K562 (cell line): Measurements from ENCODE around the gene FCAMR. TPM values are rescaled to one million over a fixed set of nuclear protein-coding genes. Genes with fewer than 3 reads are reported as not detected.

Source experiments
- L3MBTL2 ChIP-seq: fragments of 450-650 bp; IDR thresholded peaks from 2 replicates; pipeline ENCODE4 v1.6.1; 2016; ENCODE audit warnings: mild to moderate bottlenecking, moderate library complexity
- LEF1 ChIP-seq: fragments of 450-650 bp; IDR thresholded peaks from 2 replicates; pipeline ENCODE4 v1.6.1; 2016; ENCODE audit warnings: mild to moderate bottlenecking
- MTA1 ChIP-seq: fragments of 450-650 bp; IDR thresholded peaks from 2 replicates; pipeline ENCODE4 v1.6.1; 2017; ENCODE audit warnings: borderline replicate concordance
- PHB ChIP-seq: fragments of 250-450 bp; sonication (Bioruptor Pico); IDR thresholded peaks from 2 replicates; pipeline ENCODE4 v1.5.0; 2021
- RCOR1 ChIP-seq, 2 experiments: IDR thresholded peaks; 2 replicates each; pipeline ENCODE4 v1.6.1; 2012; ENCODE audit warnings: low read depth in 2 of 2, low read length in 2 of 2, borderline replicate concordance in 1 of 2, improper control_type of control experiment in 1 of 2
- SOX6 ChIP-seq: fragments of 450-650 bp; IDR thresholded peaks from 2 replicates; pipeline ENCODE4 v1.6.1; 2014; ENCODE audit warnings: mild to moderate bottlenecking
- SRF ChIP-seq, 2 experiments: fragments of 250-450, 450-650 bp in 1 of 2; sonication (Bioruptor Pico) in 1 of 2; sonication (generic) in 1 of 2; formaldehyde crosslinking; IDR thresholded peaks; 2 replicates each; pipeline versions ENCODE4 v1.5.0 to v1.5.1; 2020 to 2022; ENCODE audit warnings: mild to moderate bottlenecking in 1 of 2, missing genetic modification reagents in 1 of 2
- ZNF766 ChIP-seq: fragments of 200-800 bp; sonication (Bioruptor generic); conservative IDR thresholded peaks from 2 replicates; pipeline ENCODE4 v1.6.1; 2016; ENCODE audit warnings: missing genetic modification characterization, missing compliant biosample characterization
- polyA plus RNA-seq, 8 experiments: library from polyadenylated mRNA; depleted of rRNA in 4 of 8; stranded (reverse) in 5 of 8; unstranded in 3 of 8; fragments of >200 nt; fragmentation: Nextera tagmentation in 2 of 8; fragmentation: Illumina TruSeq in 1 of 8; extraction: Ambion mirVana in 2 of 8; extraction: Trizol in 1 of 8; gene quantifications; 2 replicates each; pipeline versions ENCODE4 v1.2.1 to v1.2.3, GENCODE V29; 2011 to 2014; ENCODE audit warnings: inconsistent platforms in 1 of 8, missing spikeins in 1 of 8
- total RNA-seq, 7 experiments: library from RNA; depleted of rRNA in 6 of 7; stranded (reverse); fragments of >200 nt in 6 of 7; fragmentation: Illumina TruSeq in 2 of 7; extraction: Trizol in 2 of 7; gene quantifications; 2 replicates each; pipeline versions ENCODE4 v1.2.1 to v1.2.3, GENCODE V29; 2011 to 2021; ENCODE audit warnings: low replicate concordance in 1 of 7
- TF ChIP-seq, protein P1 (sequence below): fragments of 450-650 bp; IDR thresholded peaks from 2 replicates; pipeline ENCODE4 v1.6.1; 2016; ENCODE audit warnings: low read depth, mild to moderate bottlenecking, moderate library complexity
- TF ChIP-seq, protein P2 (sequence below): fragments of 250-450 bp; sonication (Bioruptor Pico); IDR thresholded peaks from 2 replicates; pipeline ENCODE4 v1.8.0; 2021; ENCODE audit warnings: moderate library complexity, mild to moderate bottlenecking, inconsistent platforms
- TF ChIP-seq, protein P3 (sequence below): fragments of 250-450 bp; sonication (Bioruptor Pico); IDR thresholded peaks from 2 replicates; pipeline ENCODE4 v1.9.0; 2021; ENCODE audit warnings: mild to moderate bottlenecking, inconsistent platforms
- TF ChIP-seq, protein P4 (sequence below), 2 experiments: fragments of 200-800 bp in 1 of 2; sonication (Bioruptor generic) in 1 of 2; sonication (generic) in 1 of 2; formaldehyde crosslinking in 1 of 2; IDR thresholded peaks in 1 of 2; conservative IDR thresholded peaks in 1 of 2; 2 replicates each; pipeline versions ENCODE4 v1.5.0 to v1.6.1; 2016 to 2020; ENCODE audit warnings: missing compliant biosample characterization in 1 of 2, missing genetic modification characterization in 1 of 2, missing genetic modification reagents in 1 of 2
- TF ChIP-seq, protein P5 (sequence below), 2 experiments: IDR thresholded peaks; 2 replicates each; pipeline ENCODE4 v1.6.1; 2011; ENCODE audit warnings: borderline replicate concordance in 1 of 2, control low read depth in 1 of 2, low read depth in 1 of 2, low read length in 1 of 2, mild to moderate bottlenecking in 1 of 2, mixed read lengths in 1 of 2, moderate library complexity in 1 of 2; ENCODE audit not compliant: insufficient read depth in 1 of 2, insufficient read length in 1 of 2, poor library complexity in 1 of 2, severe bottlenecking in 1 of 2; ENCODE audit errors: extremely low read depth in 1 of 2
- TF ChIP-seq, protein P6 (sequence below), 2 experiments: fragments of 450-650 bp; conservative IDR thresholded peaks; 2 replicates each; pipeline ENCODE4 v1.6.1; 2017; ENCODE audit warnings: mild to moderate bottlenecking in 2 of 2, moderate library complexity in 2 of 2
- TF ChIP-seq, protein P7 (sequence below): fragments of 450-650 bp; IDR thresholded peaks from 2 replicates; pipeline ENCODE4 v1.6.1; 2014; ENCODE audit warnings: low read depth, mild to moderate bottlenecking, moderate library complexity, borderline replicate concordance

Gene FCAMR
- total and polyA plus RNA-seq, 9 of the 15 experiments (the other 6 are each of a cell fraction or from before 2014, with no cell fraction given), result not detected

DNA sequence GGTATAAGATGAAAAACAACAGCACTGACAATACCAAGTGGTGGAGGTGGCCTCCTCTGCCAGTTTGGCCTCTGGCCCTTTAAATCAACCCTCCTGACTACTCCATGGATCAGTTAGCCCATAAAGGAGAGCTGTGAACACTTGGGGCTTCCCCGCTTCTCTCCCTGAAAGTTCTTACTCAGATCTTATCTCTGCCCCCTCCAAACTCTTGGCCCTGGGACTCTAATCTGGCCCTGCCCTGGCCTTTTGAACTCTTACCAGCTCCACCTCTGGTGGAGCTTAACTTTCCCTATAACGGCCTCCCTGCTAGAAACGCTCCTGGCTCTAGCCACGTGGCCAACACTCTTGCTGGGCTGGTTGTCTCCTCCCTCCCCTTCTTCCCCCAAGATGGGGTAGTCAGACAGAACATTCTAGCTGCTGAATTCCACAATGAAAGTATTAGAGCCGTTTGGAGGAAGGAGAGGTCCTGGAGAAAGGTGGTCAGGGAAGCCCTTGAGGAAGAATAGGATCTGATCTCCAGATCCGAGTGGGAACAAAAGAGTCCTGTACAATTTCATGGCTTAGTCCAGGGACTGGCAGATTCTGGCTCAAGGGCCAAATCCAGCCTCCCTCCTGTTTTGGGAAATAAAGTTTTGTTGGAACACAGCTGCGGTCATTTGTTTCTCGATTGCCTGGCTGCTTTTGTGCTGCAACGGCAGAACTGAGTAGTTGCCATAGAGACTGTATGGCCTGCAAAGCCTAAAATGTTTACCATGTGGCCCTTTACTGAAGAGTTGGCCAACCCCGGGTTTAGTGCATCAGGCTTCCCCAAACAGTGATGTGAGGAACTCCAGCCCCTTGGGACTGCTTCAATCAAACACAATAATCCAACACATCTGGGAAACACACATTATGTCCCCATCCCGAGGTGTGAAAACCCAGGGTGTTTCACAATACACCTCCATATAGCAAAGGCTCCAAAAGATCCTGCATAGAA lies 14.5 kb downstream of the FCAMR start (continued):
- TF ChIP-seq LEF1 (peak; percentile 51; the same call in 1 of the 2 replicates), RCOR1 (IDR thresholded peaks at IDR 0.05; ENCODE audit: borderline replicate concordance in 1 of 2, low read depth in 2 of 2, low read length in 2 of 2) (peak in 1 of 2 experiments; percentile 88; a peak in 2 of 4 replicates), SRF (CRISPR knock-in tag; IDR thresholded peaks at IDR 0.05) (peak in 1 of 2 experiments; percentile 20; a peak in 1 of 4 replicates), L3MBTL2 (peak; percentile 92), SOX6 (0 out of 2 replicates have a peak, but pooled peaks have one; percentile 37), ZNF766 (CRISPR knock-in tag) (peak; percentile 74), PHB (CRISPR knock-in tag) (no peak), MTA1 (peak; percentile 24; the same call in 1 of the 2 replicates)
- TF ChIP-seq, protein P1, sequence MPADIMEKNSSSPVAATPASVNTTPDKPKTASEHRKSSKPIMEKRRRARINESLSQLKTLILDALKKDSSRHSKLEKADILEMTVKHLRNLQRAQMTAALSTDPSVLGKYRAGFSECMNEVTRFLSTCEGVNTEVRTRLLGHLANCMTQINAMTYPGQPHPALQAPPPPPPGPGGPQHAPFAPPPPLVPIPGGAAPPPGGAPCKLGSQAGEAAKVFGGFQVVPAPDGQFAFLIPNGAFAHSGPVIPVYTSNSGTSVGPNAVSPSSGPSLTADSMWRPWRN, result 0 out of 2 replicates have a peak, but pooled peaks have one; percentile 26
- TF ChIP-seq, protein P2, sequence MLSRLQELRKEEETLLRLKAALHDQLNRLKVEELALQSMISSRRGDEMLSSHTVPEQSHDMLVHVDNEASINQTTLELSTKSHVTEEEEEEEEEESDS (CRISPR knock-in tag), result no peak
- TF ChIP-seq, protein P3, sequence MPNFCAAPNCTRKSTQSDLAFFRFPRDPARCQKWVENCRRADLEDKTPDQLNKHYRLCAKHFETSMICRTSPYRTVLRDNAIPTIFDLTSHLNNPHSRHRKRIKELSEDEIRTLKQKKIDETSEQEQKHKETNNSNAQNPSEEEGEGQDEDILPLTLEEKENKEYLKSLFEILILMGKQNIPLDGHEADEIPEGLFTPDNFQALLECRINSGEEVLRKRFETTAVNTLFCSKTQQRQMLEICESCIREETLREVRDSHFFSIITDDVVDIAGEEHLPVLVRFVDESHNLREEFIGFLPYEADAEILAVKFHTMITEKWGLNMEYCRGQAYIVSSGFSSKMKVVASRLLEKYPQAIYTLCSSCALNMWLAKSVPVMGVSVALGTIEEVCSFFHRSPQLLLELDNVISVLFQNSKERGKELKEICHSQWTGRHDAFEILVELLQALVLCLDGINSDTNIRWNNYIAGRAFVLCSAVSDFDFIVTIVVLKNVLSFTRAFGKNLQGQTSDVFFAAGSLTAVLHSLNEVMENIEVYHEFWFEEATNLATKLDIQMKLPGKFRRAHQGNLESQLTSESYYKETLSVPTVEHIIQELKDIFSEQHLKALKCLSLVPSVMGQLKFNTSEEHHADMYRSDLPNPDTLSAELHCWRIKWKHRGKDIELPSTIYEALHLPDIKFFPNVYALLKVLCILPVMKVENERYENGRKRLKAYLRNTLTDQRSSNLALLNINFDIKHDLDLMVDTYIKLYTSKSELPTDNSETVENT (CRISPR knock-in tag), result no peak
- TF ChIP-seq, protein P4, sequence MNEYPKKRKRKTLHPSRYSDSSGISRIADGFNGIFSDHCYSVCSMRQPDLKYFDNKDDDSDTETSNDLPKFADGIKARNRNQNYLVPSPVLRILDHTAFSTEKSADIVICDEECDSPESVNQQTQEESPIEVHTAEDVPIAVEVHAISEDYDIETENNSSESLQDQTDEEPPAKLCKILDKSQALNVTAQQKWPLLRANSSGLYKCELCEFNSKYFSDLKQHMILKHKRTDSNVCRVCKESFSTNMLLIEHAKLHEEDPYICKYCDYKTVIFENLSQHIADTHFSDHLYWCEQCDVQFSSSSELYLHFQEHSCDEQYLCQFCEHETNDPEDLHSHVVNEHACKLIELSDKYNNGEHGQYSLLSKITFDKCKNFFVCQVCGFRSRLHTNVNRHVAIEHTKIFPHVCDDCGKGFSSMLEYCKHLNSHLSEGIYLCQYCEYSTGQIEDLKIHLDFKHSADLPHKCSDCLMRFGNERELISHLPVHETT (CRISPR knock-in tag; conservative IDR thresholded peaks at IDR 0.05 in 1 of 2, IDR thresholded peaks at IDR 0.05 in 1 of 2), result peak in 1 of 2 experiments; percentile 69; a peak in 2 of 4 replicates
- TF ChIP-seq, protein P5, sequence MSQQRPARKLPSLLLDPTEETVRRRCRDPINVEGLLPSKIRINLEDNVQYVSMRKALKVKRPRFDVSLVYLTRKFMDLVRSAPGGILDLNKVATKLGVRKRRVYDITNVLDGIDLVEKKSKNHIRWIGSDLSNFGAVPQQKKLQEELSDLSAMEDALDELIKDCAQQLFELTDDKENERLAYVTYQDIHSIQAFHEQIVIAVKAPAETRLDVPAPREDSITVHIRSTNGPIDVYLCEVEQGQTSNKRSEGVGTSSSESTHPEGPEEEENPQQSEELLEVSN (IDR thresholded peaks at IDR 0.05; ENCODE audit: borderline replicate concordance in 1 of 2, extremely low read depth in 1 of 2, insufficient read depth in 1 of 2, insufficient read length in 1 of 2, low read depth in 1 of 2, low read length in 1 of 2, poor library complexity in 1 of 2, severe bottlenecking in 1 of 2), result peak in 1 of 2 experiments; percentile 68
- TF ChIP-seq, protein P6, sequence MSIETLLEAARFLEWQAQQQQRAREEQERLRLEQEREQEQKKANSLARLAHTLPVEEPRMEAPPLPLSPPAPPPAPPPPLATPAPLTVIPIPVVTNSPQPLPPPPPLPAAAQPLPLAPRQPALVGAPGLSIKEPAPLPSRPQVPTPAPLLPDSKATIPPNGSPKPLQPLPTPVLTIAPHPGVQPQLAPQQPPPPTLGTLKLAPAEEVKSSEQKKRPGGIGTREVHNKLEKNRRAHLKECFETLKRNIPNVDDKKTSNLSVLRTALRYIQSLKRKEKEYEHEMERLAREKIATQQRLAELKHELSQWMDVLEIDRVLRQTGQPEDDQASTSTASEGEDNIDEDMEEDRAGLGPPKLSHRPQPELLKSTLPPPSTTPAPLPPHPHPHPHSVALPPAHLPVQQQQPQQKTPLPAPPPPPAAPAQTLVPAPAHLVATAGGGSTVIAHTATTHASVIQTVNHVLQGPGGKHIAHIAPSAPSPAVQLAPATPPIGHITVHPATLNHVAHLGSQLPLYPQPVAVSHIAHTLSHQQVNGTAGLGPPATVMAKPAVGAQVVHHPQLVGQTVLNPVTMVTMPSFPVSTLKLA (conservative IDR thresholded peaks at IDR 0.05), result peak; percentile 41 to 67
- TF ChIP-seq, protein P7, sequence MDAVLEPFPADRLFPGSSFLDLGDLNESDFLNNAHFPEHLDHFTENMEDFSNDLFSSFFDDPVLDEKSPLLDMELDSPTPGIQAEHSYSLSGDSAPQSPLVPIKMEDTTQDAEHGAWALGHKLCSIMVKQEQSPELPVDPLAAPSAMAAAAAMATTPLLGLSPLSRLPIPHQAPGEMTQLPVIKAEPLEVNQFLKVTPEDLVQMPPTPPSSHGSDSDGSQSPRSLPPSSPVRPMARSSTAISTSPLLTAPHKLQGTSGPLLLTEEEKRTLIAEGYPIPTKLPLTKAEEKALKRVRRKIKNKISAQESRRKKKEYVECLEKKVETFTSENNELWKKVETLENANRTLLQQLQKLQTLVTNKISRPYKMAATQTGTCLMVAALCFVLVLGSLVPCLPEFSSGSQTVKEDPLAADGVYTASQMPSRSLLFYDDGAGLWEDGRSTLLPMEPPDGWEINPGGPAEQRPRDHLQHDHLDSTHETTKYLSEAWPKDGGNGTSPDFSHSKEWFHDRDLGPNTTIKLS, result peak; percentile 90
